ENCODE measurements around the gene ARL15.

DNA sequence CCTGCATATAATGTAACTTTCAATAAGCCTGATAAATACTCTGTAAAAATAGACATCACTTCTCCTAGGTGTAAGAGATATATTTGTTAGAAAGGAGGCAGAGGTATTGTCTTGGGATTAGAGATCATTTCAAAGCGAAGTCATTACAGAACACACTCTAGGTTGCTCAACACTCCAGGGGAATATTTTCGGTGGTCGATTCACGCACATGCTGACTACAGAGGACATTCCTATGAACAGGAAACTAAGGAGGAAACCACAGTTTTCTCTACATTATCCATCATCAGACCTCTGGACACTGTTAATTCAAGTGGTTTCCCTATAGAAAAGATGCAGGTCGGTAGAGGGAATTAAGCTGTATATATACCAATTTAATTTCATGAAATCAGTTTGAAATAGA lies 379.9 kb downstream of the ARL15 start:
- TF ChIP-seq, protein P1, sequence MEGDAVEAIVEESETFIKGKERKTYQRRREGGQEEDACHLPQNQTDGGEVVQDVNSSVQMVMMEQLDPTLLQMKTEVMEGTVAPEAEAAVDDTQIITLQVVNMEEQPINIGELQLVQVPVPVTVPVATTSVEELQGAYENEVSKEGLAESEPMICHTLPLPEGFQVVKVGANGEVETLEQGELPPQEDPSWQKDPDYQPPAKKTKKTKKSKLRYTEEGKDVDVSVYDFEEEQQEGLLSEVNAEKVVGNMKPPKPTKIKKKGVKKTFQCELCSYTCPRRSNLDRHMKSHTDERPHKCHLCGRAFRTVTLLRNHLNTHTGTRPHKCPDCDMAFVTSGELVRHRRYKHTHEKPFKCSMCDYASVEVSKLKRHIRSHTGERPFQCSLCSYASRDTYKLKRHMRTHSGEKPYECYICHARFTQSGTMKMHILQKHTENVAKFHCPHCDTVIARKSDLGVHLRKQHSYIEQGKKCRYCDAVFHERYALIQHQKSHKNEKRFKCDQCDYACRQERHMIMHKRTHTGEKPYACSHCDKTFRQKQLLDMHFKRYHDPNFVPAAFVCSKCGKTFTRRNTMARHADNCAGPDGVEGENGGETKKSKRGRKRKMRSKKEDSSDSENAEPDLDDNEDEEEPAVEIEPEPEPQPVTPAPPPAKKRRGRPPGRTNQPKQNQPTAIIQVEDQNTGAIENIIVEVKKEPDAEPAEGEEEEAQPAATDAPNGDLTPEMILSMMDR (IDR thresholded peaks at IDR 0.05; ENCODE audit: control extremely low read depth in 1 of 3, insufficient read depth in 1 of 3, low read depth in 1 of 3, low read length in 3 of 3) = no peak
- TF ChIP-seq RFX5 (IDR thresholded peaks at IDR 0.05; ENCODE audit: borderline replicate concordance, low read depth, low read length) = no peak
- no peak for TF ChIP-seq CEBPB (IDR thresholded peaks at IDR 0.05; ENCODE audit: low read depth, low read length)
- TF ChIP-seq CHD1 (IDR thresholded peaks at IDR 0.05; ENCODE audit: low read depth, low read length) = no peak
- no peak for TF ChIP-seq POLR2AphosphoS5 (IDR thresholded peaks at IDR 0.05; ENCODE audit: low read depth, low read length)
- no peak for TF ChIP-seq TAF1 (IDR thresholded peaks at IDR 0.05; ENCODE audit: low read depth, low read length)
- no peak for TF ChIP-seq JUN (IDR thresholded peaks at IDR 0.05; ENCODE audit: low read depth, low read length)
- no peak for TF ChIP-seq TBP (IDR thresholded peaks at IDR 0.05; ENCODE audit: low read depth, low read length)
- TF ChIP-seq SUZ12 (IDR thresholded peaks at IDR 0.05; ENCODE audit: low read length) = no peak
- TF ChIP-seq EZH2 (IDR thresholded peaks at IDR 0.05; ENCODE audit: low read depth, low read length, severe bottlenecking) = no peak
- no peak for TF ChIP-seq SIN3A (conservative IDR thresholded peaks at IDR 0.05 in 1 of 2, IDR thresholded peaks at IDR 0.05 in 1 of 2; ENCODE audit: low read depth in 1 of 2, low read length in 2 of 2)
- TF ChIP-seq POLR2A (IDR thresholded peaks at IDR 0.05; ENCODE audit: control extremely low read depth in 1 of 2, low read depth in 2 of 2, low read length in 2 of 2) = no peak
- TF ChIP-seq TAF7 (optimal IDR thresholded peaks at IDR 0.05; ENCODE audit: borderline replicate concordance, low read depth, low read length) = no peak

All from H1 (cell line).